Keratinocyte (primary cell): ENCODE results near the gene BPTF. TPM values are rescaled to one million over a fixed set of nuclear protein-coding genes. Genes with fewer than 3 reads are reported as not detected.
A peak's percentile ranks its signal among the peaks of the same experiment; 100 is the strongest.
"Not testable (repeated sequence)": the region's sequence is repeated elsewhere in the genome, so short reads cannot be mapped to it uniquely, and the experiment has no call there.

ENCODE experiments used
- DNase-seq: peaks from one replicate; pipeline ENCODE4 v3.0.0-alpha.2; 2011; ENCODE audit warnings: low read depth, missing footprints, low spot score
- FAIRE-seq: peaks from 2 replicates; lab custom pipeline; 2011; peaks lifted over from hg19 to GRCh38; lab: Jason Lieb, UNC
- H2AFZ ChIP-seq: 2 replicates; pipeline ENCODE4 v1.6.0; 2012; ENCODE audit warnings: low read length, control low read depth, inconsistent platforms; ENCODE audit not compliant: control insufficient read depth
- H3K27ac ChIP-seq: 2 replicates; pipeline ENCODE4 v1.5.1; 2011; ENCODE audit warnings: low read length; ENCODE audit not compliant: control insufficient read depth, insufficient read depth
- H3K27me3 ChIP-seq: 3 replicates; pipeline ENCODE4 v1.6.0; 2011; ENCODE audit warnings: low read length; ENCODE audit not compliant: control insufficient read depth, insufficient read depth; ENCODE audit errors: extremely low read depth
- H3K36me3 ChIP-seq, 2 experiments: 2 replicates in 1 of 2; 3 replicates in 1 of 2; pipeline ENCODE4 v1.5.1; 2011; ENCODE audit warnings: low read length in 2 of 2, mild to moderate bottlenecking in 1 of 2; ENCODE audit not compliant: control insufficient read depth in 2 of 2, insufficient read depth in 2 of 2; ENCODE audit errors: extremely low read depth in 1 of 2
- H3K4me1 ChIP-seq: 3 replicates; pipeline ENCODE4 v1.5.1; 2011; ENCODE audit warnings: low read length; ENCODE audit not compliant: control insufficient read depth, insufficient read depth; ENCODE audit errors: extremely low read depth
- H3K4me2 ChIP-seq: 3 replicates; pipeline ENCODE4 v1.6.0; 2011; ENCODE audit warnings: low read depth, low read length; ENCODE audit not compliant: control insufficient read depth, insufficient read depth; ENCODE audit errors: extremely low read depth
- H3K4me3 ChIP-seq, 3 experiments: fragments of 200-600 bp in 1 of 3; sonication (generic) in 1 of 3; 2 replicates in 2 of 3; 3 replicates in 1 of 3; pipeline ENCODE4 v1.5.1; 2011 to 2016; ENCODE audit warnings: low read length in 3 of 3, mild to moderate bottlenecking in 3 of 3, control low read depth in 2 of 3, inconsistent platforms in 1 of 3, low read depth in 1 of 3, mixed read lengths in 1 of 3, mixed run types in 1 of 3, moderate library complexity in 1 of 3; ENCODE audit not compliant: control insufficient read depth in 2 of 3, insufficient read depth in 2 of 3; ENCODE audit errors: extremely low read depth in 1 of 3
- H3K79me2 ChIP-seq: 2 replicates; pipeline ENCODE4 v1.6.0; 2012; ENCODE audit warnings: low read length; ENCODE audit not compliant: control insufficient read depth, insufficient read depth
- H3K9ac ChIP-seq: 3 replicates; pipeline ENCODE4 v1.6.0; 2011; ENCODE audit warnings: low read length; ENCODE audit not compliant: control insufficient read depth, insufficient read depth; ENCODE audit errors: extremely low read depth
- H3K9me1 ChIP-seq: 3 replicates; pipeline ENCODE4 v1.6.0; 2011; ENCODE audit warnings: low read length; ENCODE audit not compliant: control insufficient read depth, insufficient read depth; ENCODE audit errors: extremely low read depth
- H3K9me3 ChIP-seq: 2 replicates; pipeline ENCODE4 v1.5.1; 2012; ENCODE audit warnings: low read depth, low read length; ENCODE audit not compliant: control insufficient read depth
- H4K20me1 ChIP-seq: 3 replicates; pipeline ENCODE4 v1.6.0; 2011; ENCODE audit warnings: low read length; ENCODE audit not compliant: control insufficient read depth, insufficient read depth; ENCODE audit errors: extremely low read depth
- EZH2 ChIP-seq: IDR thresholded peaks from one replicate; pipeline ENCODE4 v1.6.1; 2012; ENCODE audit warnings: inconsistent platforms, mild to moderate bottlenecking, low read length, moderate library complexity
- dilution Hi-C: fragments of 300-500 bp; cut with MboI; formaldehyde crosslinking; loops from one replicate; pipeline ENCODE4 v1.7.0; 2020; ENCODE audit warnings: low sequenced_read_pairs; ENCODE audit not compliant: extremely low pct_ligation_motif_present
- polyA plus RNA-seq, 5 experiments: library from polyadenylated mRNA; depleted of rRNA in 3 of 5; stranded (reverse) in 3 of 5; stranded (forward) in 1 of 5; unstranded in 1 of 5; fragments of >200 nt; gene quantifications; 1 replicate in 1 of 5; 2 replicates in 3 of 5; 3 replicates in 1 of 5; pipeline versions ENCODE4 v1.2.1 to v1.2.3, GENCODE V29; 2011 to 2012; ENCODE audit warnings: missing spikeins in 2 of 5, low read depth in 1 of 5, low replicate concordance in 1 of 5
- TF ChIP-seq, protein P1 (sequence below), 3 experiments: IDR thresholded peaks in 1 of 3; conservative IDR thresholded peaks in 1 of 3; optimal IDR thresholded peaks in 1 of 3; 2 replicates in 2 of 3; 3 replicates in 1 of 3; pipeline versions ENCODE3 to v1.5.1; 2011; ENCODE audit warnings: low read length in 3 of 3, mild to moderate bottlenecking in 3 of 3, moderate library complexity in 2 of 3, control low read depth in 1 of 3, inconsistent platforms in 1 of 3; ENCODE audit not compliant: insufficient read depth in 2 of 3; ENCODE audit errors: extremely low read depth in 1 of 3

BPTF gene
- polyA plus RNA-seq, 1 donor (not counting 4 experiments of a cell fraction or from before 2014, with no cell fraction given), result 28.3 TPM

DNA sequence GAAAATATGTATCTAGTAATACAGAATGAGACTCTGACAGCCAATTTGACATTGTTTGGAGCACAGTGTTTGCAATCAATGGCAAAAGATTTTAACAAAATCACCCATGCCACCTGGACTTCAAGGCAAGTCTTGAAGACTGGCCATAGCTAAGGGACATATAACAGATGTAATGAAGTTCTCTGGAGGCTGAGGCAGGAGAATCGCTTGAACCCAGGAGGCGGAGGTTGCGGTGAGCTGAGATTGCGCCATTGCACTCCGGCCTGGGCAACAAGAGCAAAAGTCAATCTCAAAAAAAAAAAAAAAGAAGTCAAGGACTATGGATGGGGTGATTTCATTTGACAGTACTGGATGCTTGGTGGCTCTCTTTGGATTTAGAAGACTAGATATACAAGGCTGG lies 5.6 kb upstream of the BPTF start:
- no peak for TF ChIP-seq EZH2
- TF ChIP-seq, protein P1, sequence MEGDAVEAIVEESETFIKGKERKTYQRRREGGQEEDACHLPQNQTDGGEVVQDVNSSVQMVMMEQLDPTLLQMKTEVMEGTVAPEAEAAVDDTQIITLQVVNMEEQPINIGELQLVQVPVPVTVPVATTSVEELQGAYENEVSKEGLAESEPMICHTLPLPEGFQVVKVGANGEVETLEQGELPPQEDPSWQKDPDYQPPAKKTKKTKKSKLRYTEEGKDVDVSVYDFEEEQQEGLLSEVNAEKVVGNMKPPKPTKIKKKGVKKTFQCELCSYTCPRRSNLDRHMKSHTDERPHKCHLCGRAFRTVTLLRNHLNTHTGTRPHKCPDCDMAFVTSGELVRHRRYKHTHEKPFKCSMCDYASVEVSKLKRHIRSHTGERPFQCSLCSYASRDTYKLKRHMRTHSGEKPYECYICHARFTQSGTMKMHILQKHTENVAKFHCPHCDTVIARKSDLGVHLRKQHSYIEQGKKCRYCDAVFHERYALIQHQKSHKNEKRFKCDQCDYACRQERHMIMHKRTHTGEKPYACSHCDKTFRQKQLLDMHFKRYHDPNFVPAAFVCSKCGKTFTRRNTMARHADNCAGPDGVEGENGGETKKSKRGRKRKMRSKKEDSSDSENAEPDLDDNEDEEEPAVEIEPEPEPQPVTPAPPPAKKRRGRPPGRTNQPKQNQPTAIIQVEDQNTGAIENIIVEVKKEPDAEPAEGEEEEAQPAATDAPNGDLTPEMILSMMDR (optimal IDR thresholded peaks at IDR 0.05 in 1 of 3, IDR thresholded peaks at IDR 0.05 in 1 of 3, conservative IDR thresholded peaks at IDR 0.05 in 1 of 3; ENCODE audit: extremely low read depth in 1 of 3, insufficient read depth in 2 of 3, low read length in 3 of 3), result no peak
- Histone ChIP-seq H3K36me3 (no peaks in the 10 kb centered on the region), H3K9me3 (no peaks in the 10 kb centered on the region), H3K27ac (no peak overlapping the region), H3K4me3 (no peak overlapping the region), H3K9ac (no peak overlapping the region), H3K4me2 (no peak overlapping the region), H3K9me1 (no peaks in the 10 kb centered on the region), H3K4me1 (peaks cover 2% of the 10 kb centered on the region), H2AFZ (no peak overlapping the region), H4K20me1 (no peaks in the 10 kb centered on the region), H3K79me2 (no peaks in the 10 kb centered on the region), H3K27me3 (no peaks in the 10 kb centered on the region)
- dilution Hi-C loops, result no loop called here
- DNase-seq, result no peak
- FAIRE-seq, result no peak

DNA sequence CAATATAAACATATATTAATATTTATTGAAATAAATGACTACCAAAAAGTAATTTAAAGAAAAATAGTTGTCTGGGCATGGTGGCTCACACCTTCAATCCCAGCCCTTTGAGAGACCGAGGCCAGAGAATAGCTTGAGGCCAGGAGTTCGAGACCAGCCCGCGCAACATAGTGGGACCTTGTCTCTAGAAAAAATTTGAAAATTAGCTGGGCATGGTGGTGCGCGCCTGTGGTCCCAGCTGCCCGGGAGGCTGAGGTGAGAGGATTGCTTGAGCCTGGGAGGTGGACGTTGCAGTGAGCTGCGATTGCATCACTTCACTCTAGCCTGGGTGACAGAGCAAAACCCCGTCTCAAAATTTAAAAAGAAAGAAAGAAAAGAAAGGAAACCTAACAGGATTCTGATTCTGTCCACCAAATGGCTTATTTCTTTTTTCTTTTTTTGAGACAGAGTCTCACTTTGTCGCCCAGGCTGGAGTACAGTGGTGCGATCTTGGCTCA lies 3.4 kb upstream of the BPTF start:
- no peak for DNase-seq
- H3K4me3 ChIP-seq, result no peak overlapping the region
- H2AFZ ChIP-seq, result no peak overlapping the region
- FAIRE-seq, result no peak
- H3K9ac ChIP-seq, result no peak overlapping the region
- H4K20me1 ChIP-seq, result no peaks in the 10 kb centered on the region
- no peak for TF ChIP-seq EZH2
- TF ChIP-seq, protein P1 (optimal IDR thresholded peaks at IDR 0.05 in 1 of 3, IDR thresholded peaks at IDR 0.05 in 1 of 3, conservative IDR thresholded peaks at IDR 0.05 in 1 of 3; ENCODE audit: extremely low read depth in 1 of 3, insufficient read depth in 2 of 3, low read length in 3 of 3), result no peak
- H3K9me1 ChIP-seq, result no peaks in the 10 kb centered on the region
- dilution Hi-C loops, result no loop called here
- peaks cover 9% of the 10 kb centered on the region for H3K79me2 ChIP-seq
- H3K4me2 ChIP-seq, result no peak overlapping the region
- no peaks in the 10 kb centered on the region for H3K9me3 ChIP-seq
- no peaks in the 10 kb centered on the region for H3K36me3 ChIP-seq
- no peaks in the 10 kb centered on the region for H3K27me3 ChIP-seq
- H3K4me1 ChIP-seq, result peaks cover 2% of the 10 kb centered on the region
- H3K27ac ChIP-seq, result no peak overlapping the region

DNA sequence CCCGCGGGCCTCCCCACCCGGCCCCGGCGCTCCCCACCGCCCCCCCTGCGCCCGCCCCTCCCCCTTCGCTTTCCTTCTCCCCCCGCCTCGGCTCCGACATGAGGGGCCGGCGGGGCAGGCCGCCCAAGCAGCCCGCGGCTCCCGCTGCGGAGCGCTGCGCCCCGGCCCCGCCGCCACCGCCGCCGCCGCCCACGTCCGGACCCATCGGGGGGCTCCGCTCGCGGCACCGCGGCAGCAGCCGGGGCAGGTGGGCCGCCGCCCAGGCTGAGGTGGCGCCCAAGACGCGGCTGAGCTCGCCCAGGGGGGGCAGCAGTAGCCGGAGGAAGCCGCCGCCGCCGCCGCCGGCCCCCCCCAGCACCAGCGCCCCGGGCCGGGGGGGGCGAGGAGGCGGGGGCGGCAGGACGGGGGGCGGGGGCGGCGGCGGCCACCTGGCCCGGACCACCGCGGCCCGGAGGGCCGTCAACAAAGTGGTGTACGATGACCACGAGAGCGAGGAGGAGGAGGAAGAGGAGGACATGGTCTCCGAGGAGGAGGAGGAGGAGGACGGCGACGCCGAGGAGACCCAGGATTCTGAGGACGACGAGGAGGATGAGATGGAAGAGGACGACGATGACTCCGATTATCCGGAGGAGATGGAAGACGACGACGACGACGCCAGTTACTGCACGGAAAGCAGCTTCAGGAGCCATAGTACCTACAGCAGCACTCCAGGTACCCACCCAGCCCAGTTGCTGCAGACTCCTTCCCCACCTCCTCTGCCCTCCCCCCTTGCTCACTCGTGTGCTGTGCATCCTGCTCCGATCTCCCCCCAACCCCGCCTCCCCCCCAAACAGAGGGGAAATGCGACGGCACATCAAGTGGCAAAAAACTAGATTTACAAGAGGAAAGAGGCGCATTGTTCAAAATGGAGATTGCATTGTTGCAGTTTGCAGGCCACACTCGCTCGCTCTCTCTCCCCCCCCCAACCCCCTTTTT lies 611 bp downstream of the BPTF start:
- H3K79me2 ChIP-seq, result peaks cover 45% of the 10 kb centered on the region
- peak overlapping the region; percentile 88 for H3K9ac ChIP-seq
- H4K20me1 ChIP-seq, FAIRE-seq, H3K36me3 ChIP-seq, H3K9me3 ChIP-seq, DNase-seq, H3K27me3 ChIP-seq, dilution Hi-C loops, H3K9me1 ChIP-seq: not testable (repeated sequence)
- H2AFZ ChIP-seq, result peak overlapping the region; percentile 98
- peak overlapping the region; percentile 93 for H3K4me2 ChIP-seq
- peak overlapping the region; percentile 82 to 84 (median 82) for H3K4me3 ChIP-seq
- H3K27ac ChIP-seq, result peak overlapping the region; percentile 75
- peaks cover 29% of the 10 kb centered on the region for H3K4me1 ChIP-seq
